Fibroblast of lung (primary cell): ENCODE measurements around the gene MRPS15. TPM values are rescaled to one million over a fixed set of nuclear protein-coding genes. Genes with fewer than 3 reads are reported as not detected.

ENCODE experiments used
- polyA plus RNA-seq, 2 donors: library from polyadenylated mRNA; depleted of rRNA in 1 of 2; stranded (reverse) in 1 of 2; unstranded in 1 of 2; fragments of >200 nt; gene quantifications; 2 replicates each; pipeline ENCODE4 v1.2.1, GENCODE V29; 2011 to 2012; ENCODE audit warnings: missing spikeins in 1 of 2
- total RNA-seq: library from RNA; depleted of rRNA; stranded (reverse); fragments of >200 nt; gene quantifications from 2 replicates; pipeline ENCODE4 v1.2.1, GENCODE V29; 2014

MRPS15 gene
- total and polyA plus RNA-seq, 2 donors (not counting 1 experiment from before 2014, with no cell fraction given): 75.5 to 99.1 TPM

Other genes starting within 250 kb of the MRPS15 start
- gene THRAP3, start 239.9 kb downstream of the MRPS15 start, total RNA-seq: 67.5 and 92.5 TPM in 2 replicates
- gene THRAP3, start 239.9 kb downstream of the MRPS15 start, polyA plus RNA-seq: 96.4 and 97.5 TPM in 2 replicates
- 2.8 and 3.3 TPM in 2 replicates for gene SH3D21, start 158.0 kb downstream of the MRPS15 start, total RNA-seq
- 1.1 and 1.9 TPM in 2 replicates for gene SH3D21, start 158.0 kb downstream of the MRPS15 start, polyA plus RNA-seq
- 199 and 248 TPM in 2 replicates for gene EVA1B, start 140.7 kb downstream of the MRPS15 start, total RNA-seq
- 22.7 and 27.1 TPM in 2 replicates for gene EVA1B, start 140.7 kb downstream of the MRPS15 start, polyA plus RNA-seq
- 10.5 and 14.2 TPM in 2 replicates for gene STK40, start 78.5 kb downstream of the MRPS15 start, total RNA-seq
- gene STK40, start 78.5 kb downstream of the MRPS15 start, polyA plus RNA-seq: 15.1 and 15.4 TPM in 2 replicates
- gene LSM10, start 66.5 kb downstream of the MRPS15 start, total RNA-seq: 13.9 and 19.2 TPM in 2 replicates
- gene LSM10, start 66.5 kb downstream of the MRPS15 start, polyA plus RNA-seq: 33.5 and 49.1 TPM in 2 replicates
- gene OSCP1, start 13.9 kb downstream of the MRPS15 start, total RNA-seq: 8.7 and 10.7 TPM in 2 replicates
- gene OSCP1, start 13.9 kb downstream of the MRPS15 start, polyA plus RNA-seq: 6.1 and 6.5 TPM in 2 replicates
- under 0.01 and 0.51 TPM in 2 replicates for gene CSF3R, start 18.5 kb upstream of the MRPS15 start, total RNA-seq
- gene CSF3R, start 18.5 kb upstream of the MRPS15 start, polyA plus RNA-seq: not detected in 2 replicates